HCT116 (cell line): Measurements from ENCODE around the gene HAND1.

Experiments
- CEBPB ChIP-seq: IDR thresholded peaks from 2 replicates; pipeline ENCODE4 v1.6.1; 2012; ENCODE audit warnings: low read depth
- CTCF ChIP-seq, 3 experiments: fragments of 200-600 bp in 1 of 3; sonication (generic) in 1 of 3; IDR thresholded peaks in 2 of 3; conservative IDR thresholded peaks in 1 of 3; 2 replicates each; pipeline ENCODE4 v1.5.1; 2012 to 2017; ENCODE audit warnings: low read depth in 2 of 3, low read length in 2 of 3, antibody characterized with exemption in 1 of 3, borderline replicate concordance in 1 of 3, control low read depth in 1 of 3, mild to moderate bottlenecking in 1 of 3, mixed read lengths in 1 of 3, mixed run types in 1 of 3, moderate library complexity in 1 of 3; ENCODE audit not compliant: insufficient read depth in 1 of 3
- ELF1 ChIP-seq: IDR thresholded peaks from 2 replicates; pipeline ENCODE4 v1.6.1; 2012; ENCODE audit warnings: low read depth, borderline replicate concordance
- EZH2 ChIP-seq: fragments of 200-600 bp; sonication (generic); IDR thresholded peaks from 2 replicates; pipeline ENCODE4 v1.6.1; 2017; ENCODE audit warnings: antibody characterized with exemption, mixed run types
- EZH2phosphoT487 ChIP-seq: fragments of 200-600 bp; IDR thresholded peaks from 2 replicates; pipeline ENCODE4 v1.6.1; 2018; ENCODE audit warnings: antibody characterized with exemption, borderline replicate concordance
- POLR2A ChIP-seq: IDR thresholded peaks from 2 replicates; pipeline ENCODE4 v1.7.0; 2011; ENCODE audit warnings: borderline replicate concordance; ENCODE audit not compliant: insufficient read depth, insufficient read length; ENCODE audit errors: extremely low read depth
- POLR2AphosphoS5 ChIP-seq: IDR thresholded peaks from 2 replicates; pipeline ENCODE4 v1.6.1; 2011; ENCODE audit warnings: mild to moderate bottlenecking, low read depth, low read length, moderate library complexity
- RAD21 ChIP-seq: IDR thresholded peaks from 2 replicates; pipeline ENCODE4 v1.6.1; 2012; ENCODE audit warnings: low read depth, mild to moderate bottlenecking
- REST ChIP-seq: IDR thresholded peaks from 2 replicates; pipeline ENCODE4 v1.6.1; 2012; ENCODE audit warnings: low read depth
- SP1 ChIP-seq: IDR thresholded peaks from 2 replicates; pipeline ENCODE4 v1.6.1; 2012; ENCODE audit warnings: low read depth
- YY1 ChIP-seq: IDR thresholded peaks from 2 replicates; pipeline ENCODE4 v1.6.1; 2011; ENCODE audit warnings: low read length, low read depth, moderate library complexity, mild to moderate bottlenecking; ENCODE audit not compliant: insufficient replicate concordance; ENCODE audit errors: extremely low read depth
- ZNF274 ChIP-seq: fragments of 200-500 bp; sonication (Bioruptor generic); IDR thresholded peaks from 2 replicates; pipeline ENCODE4 v1.6.1; 2014; ENCODE audit warnings: mild to moderate bottlenecking, low read depth, low read length, inconsistent platforms

- no peak for TF ChIP-seq POLR2AphosphoS5
- no peak for TF ChIP-seq EZH2
- no peak for TF ChIP-seq ELF1
- no peak for TF ChIP-seq CEBPB
- no peak for TF ChIP-seq CTCF (IDR thresholded peaks at IDR 0.05 in 2 of 3, conservative IDR thresholded peaks at IDR 0.05 in 1 of 3; ENCODE audit: borderline replicate concordance in 1 of 3, insufficient read depth in 1 of 3, low read depth in 2 of 3, low read length in 2 of 3)
- TF ChIP-seq EZH2phosphoT487: no peak
- no peak for TF ChIP-seq RAD21
- TF ChIP-seq ZNF274: no peak
- no peak for TF ChIP-seq POLR2A
- TF ChIP-seq SP1: no peak
- no peak for TF ChIP-seq REST
- no peak for TF ChIP-seq YY1
Measured at GRCh38 chr5:154513669-154514084, 35.6 kb upstream of the HAND1 start.
